ENCODE results near the gene CRACR2A. TPM values are rescaled to one million over a fixed set of nuclear protein-coding genes. Genes with fewer than 3 reads are reported as not detected.

Gene CRACR2A
- total RNA-seq, 6 experiments from 2014 or later: 0.43 to 1.5 (median 0.91) TPM

DNA sequence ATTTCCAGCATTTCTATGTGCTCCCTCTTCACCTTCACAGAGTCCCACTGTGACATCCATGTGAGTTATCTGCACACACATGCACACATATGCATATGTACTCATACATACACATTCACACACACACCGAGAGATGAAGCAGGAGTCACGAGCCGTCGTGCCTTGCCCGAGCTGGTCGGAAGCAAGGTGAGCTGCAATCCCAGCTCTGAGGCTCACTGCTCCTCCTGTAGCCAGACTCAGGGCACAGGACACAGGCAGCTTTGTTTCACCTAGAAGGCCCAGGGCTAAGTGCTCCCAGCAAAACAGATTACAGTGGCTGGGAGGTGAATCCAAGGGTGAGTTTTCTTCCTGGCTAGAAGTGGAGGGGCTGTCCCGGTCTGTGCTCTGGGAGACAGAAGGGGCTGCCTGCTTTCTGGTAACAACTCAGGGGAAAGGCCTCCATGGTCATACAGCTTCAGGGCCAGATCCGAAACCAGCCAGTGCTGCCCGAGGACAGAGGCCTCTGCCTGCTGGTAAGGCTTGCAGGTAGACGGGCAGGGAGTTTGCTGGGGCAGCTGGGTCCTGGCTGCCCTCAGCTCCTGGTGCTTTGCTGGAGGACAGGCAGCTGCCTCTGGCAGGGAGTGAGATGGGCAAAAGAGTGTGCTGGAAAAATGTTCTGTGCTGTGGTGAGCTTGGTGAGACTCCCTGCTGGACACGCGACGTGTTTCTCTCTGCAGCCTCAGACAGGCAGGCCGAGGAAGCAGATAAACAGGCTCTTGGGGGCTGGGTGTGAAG, 123.7 kb downstream of the CRACR2A start:
- Histone ChIP-seq H3K4me3 (no peak overlapping the region), H3K9me3 (no peaks in the 10 kb centered on the region), H3K27me3 (no peaks in the 10 kb centered on the region), H3K4me1 (no peaks in the 10 kb centered on the region), H3K36me3 (no peaks in the 10 kb centered on the region), H3K27ac (no peak overlapping the region)
- intact Hi-C loops (cut with DNase I): no loop called here
- no peak for ATAC-seq
- no peak for DNase-seq
- WGBS (ENCODE audit: insufficient coverage, low coverage, low lambda C conversion rate, missing lambda C conversion rate): 84% methylated on average over 5 of the region's 14 CpGs
- TF ChIP-seq POLR2A (IDR thresholded peaks at IDR 0.05) (no peak), CTCF (IDR thresholded peaks at IDR 0.05) (no peak)

- no peak for ATAC-seq
Observed at GRCh38 chr12:3628629-3629028, 124.3 kb downstream of the CRACR2A start.

GRCh38 chr12:3627336-3627735, 125.6 kb downstream of the CRACR2A start:
- H3K9me3 ChIP-seq: no peaks in the 10 kb centered on the region
- WGBS (ENCODE audit: insufficient coverage, low coverage, low lambda C conversion rate, missing lambda C conversion rate): 50% methylated on average over 1 of the region's 16 CpGs
- DNase-seq: no peak

More at GRCh38 chr12:3628629-3629028, 124.3 kb downstream of the CRACR2A start:
- H3K4me1 ChIP-seq: no peaks in the 10 kb centered on the region
- no peaks in the 10 kb centered on the region for H3K36me3 ChIP-seq
- H3K4me3 ChIP-seq: no peak overlapping the region
- intact Hi-C loops (cut with DNase I): no loop called here
- TF ChIP-seq POLR2A (IDR thresholded peaks at IDR 0.05): no peak
- no peak for TF ChIP-seq CTCF (IDR thresholded peaks at IDR 0.05)
- no peak overlapping the region for H3K27ac ChIP-seq
- no peaks in the 10 kb centered on the region for H3K9me3 ChIP-seq
- DNase-seq: no peak
- H3K27me3 ChIP-seq: no peaks in the 10 kb centered on the region
- 81% methylated on average over 8 of the region's 8 CpGs for WGBS (ENCODE audit: insufficient coverage, low coverage, low lambda C conversion rate, missing lambda C conversion rate)

DNA sequence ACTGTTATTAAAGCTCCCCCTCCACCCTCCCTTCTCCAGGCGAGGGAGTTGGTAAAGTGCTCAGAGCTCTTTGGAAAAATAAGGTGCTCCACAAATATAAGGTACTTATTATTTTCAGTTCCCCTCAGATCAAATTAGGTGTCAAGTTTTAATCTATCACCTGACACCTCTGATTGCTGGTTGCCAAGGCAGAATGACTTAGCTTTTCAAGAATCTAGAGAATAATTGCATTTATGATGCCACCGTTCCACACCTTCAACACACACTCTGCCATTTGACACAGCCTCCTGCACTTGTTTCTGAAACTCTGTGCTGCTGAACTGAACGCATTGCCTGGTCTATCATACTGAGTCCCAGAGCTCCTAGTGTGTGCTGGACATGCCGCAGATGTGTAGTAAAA, 128.6 kb downstream of the CRACR2A start:
- intact Hi-C loops (cut with DNase I): no loop called here
- H3K36me3 ChIP-seq: no peaks in the 10 kb centered on the region
- TF ChIP-seq CTCF (IDR thresholded peaks at IDR 0.05) (no peak), POLR2A (IDR thresholded peaks at IDR 0.05) (no peak)
- no peaks in the 10 kb centered on the region for H3K9me3 ChIP-seq
- H3K4me3 ChIP-seq: no peak overlapping the region
- H3K27ac ChIP-seq: no peak overlapping the region
- no peaks in the 10 kb centered on the region for H3K4me1 ChIP-seq
- DNase-seq (no peak), ATAC-seq (no peak)
- WGBS (ENCODE audit: insufficient coverage, low coverage, low lambda C conversion rate, missing lambda C conversion rate): 87% methylated on average over 4 of the region's 4 CpGs
- no peaks in the 10 kb centered on the region for H3K27me3 ChIP-seq

More at GRCh38 chr12:3627336-3627735, 125.6 kb downstream of the CRACR2A start:
- Histone ChIP-seq H3K27ac (no peak overlapping the region), H3K27me3 (no peaks in the 10 kb centered on the region), H3K4me3 (no peak overlapping the region), H3K4me1 (no peaks in the 10 kb centered on the region), H3K36me3 (no peaks in the 10 kb centered on the region)
- no peak for TF ChIP-seq CTCF (IDR thresholded peaks at IDR 0.05)
- TF ChIP-seq POLR2A (IDR thresholded peaks at IDR 0.05): no peak
- ATAC-seq: no peak
- intact Hi-C loops (cut with DNase I): no loop called here

All from right lobe of liver (tissue), 6 donors.